HL-60 (cell line): Measurements from ENCODE around the gene ZFYVE26.

ENCODE experiments used
- CTCF ChIP-seq: IDR thresholded peaks from one replicate; pipeline ENCODE4 v1.5.1; 2011; ENCODE audit warnings: low read length, control low read depth, inconsistent platforms; ENCODE audit not compliant: insufficient read depth
- TF ChIP-seq, protein P1 (sequence below): IDR thresholded peaks from 2 replicates; pipeline ENCODE4 v1.6.1; 2012; ENCODE audit warnings: low read depth; ENCODE audit not compliant: insufficient replicate concordance

GRCh38 chr14:67814821-67815220, 1.6 kb downstream of the ZFYVE26 start:
- TF ChIP-seq, protein P1, sequence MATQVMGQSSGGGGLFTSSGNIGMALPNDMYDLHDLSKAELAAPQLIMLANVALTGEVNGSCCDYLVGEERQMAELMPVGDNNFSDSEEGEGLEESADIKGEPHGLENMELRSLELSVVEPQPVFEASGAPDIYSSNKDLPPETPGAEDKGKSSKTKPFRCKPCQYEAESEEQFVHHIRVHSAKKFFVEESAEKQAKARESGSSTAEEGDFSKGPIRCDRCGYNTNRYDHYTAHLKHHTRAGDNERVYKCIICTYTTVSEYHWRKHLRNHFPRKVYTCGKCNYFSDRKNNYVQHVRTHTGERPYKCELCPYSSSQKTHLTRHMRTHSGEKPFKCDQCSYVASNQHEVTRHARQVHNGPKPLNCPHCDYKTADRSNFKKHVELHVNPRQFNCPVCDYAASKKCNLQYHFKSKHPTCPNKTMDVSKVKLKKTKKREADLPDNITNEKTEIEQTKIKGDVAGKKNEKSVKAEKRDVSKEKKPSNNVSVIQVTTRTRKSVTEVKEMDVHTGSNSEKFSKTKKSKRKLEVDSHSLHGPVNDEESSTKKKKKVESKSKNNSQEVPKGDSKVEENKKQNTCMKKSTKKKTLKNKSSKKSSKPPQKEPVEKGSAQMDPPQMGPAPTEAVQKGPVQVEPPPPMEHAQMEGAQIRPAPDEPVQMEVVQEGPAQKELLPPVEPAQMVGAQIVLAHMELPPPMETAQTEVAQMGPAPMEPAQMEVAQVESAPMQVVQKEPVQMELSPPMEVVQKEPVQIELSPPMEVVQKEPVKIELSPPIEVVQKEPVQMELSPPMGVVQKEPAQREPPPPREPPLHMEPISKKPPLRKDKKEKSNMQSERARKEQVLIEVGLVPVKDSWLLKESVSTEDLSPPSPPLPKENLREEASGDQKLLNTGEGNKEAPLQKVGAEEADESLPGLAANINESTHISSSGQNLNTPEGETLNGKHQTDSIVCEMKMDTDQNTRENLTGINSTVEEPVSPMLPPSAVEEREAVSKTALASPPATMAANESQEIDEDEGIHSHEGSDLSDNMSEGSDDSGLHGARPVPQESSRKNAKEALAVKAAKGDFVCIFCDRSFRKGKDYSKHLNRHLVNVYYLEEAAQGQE: no peak
- no peak for TF ChIP-seq CTCF
